ENCODE results near the gene PBX2.
"Not testable (repeated sequence)": the region's sequence is repeated elsewhere in the genome, so short reads cannot be mapped to it uniquely, and the experiment has no call there.

- TF ChIP-seq CTCF (conservative IDR thresholded peaks at IDR 0.05; ENCODE audit: low read depth, low read length); SMC3 (IDR thresholded peaks at IDR 0.05; ENCODE audit: low read depth, low read length); POLR2A (IDR thresholded peaks at IDR 0.05; ENCODE audit: low read depth, low read length); MAFK (IDR thresholded peaks at IDR 0.05; ENCODE audit: low read depth, low read length); RAD21 (IDR thresholded peaks at IDR 0.05; ENCODE audit: low read length): not testable (repeated sequence)
Measured at GRCh38 chr6:32185681-32186131, 4.3 kb downstream of the PBX2 start.
